Measurements from ENCODE around the gene RBMS3.

DNA sequence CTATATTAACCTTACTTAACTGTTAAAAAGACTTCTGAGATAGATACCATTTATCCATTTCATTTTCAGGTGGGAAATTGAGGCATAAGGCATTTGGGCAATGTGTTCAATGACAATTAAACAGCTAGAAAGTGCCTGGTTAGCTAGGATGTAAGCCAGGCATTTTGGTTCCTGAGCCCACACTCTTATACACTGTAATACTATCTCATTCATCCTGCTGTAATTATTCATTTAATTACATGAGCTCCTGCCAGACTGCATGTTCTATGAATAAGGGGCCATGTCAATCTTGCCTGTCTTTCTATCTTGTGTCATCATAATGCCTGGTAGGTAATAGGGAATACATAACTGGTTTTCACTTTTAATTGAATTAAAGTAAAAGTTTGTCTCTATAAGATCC lies 74.0 kb downstream of the RBMS3 start:
- TF ChIP-seq POLR2AphosphoS5 (IDR thresholded peaks at IDR 0.05) (no peak), POLR2A (IDR thresholded peaks at IDR 0.05) (no peak), EP300 (IDR thresholded peaks at IDR 0.05) (no peak)
- TF ChIP-seq, protein P1, sequence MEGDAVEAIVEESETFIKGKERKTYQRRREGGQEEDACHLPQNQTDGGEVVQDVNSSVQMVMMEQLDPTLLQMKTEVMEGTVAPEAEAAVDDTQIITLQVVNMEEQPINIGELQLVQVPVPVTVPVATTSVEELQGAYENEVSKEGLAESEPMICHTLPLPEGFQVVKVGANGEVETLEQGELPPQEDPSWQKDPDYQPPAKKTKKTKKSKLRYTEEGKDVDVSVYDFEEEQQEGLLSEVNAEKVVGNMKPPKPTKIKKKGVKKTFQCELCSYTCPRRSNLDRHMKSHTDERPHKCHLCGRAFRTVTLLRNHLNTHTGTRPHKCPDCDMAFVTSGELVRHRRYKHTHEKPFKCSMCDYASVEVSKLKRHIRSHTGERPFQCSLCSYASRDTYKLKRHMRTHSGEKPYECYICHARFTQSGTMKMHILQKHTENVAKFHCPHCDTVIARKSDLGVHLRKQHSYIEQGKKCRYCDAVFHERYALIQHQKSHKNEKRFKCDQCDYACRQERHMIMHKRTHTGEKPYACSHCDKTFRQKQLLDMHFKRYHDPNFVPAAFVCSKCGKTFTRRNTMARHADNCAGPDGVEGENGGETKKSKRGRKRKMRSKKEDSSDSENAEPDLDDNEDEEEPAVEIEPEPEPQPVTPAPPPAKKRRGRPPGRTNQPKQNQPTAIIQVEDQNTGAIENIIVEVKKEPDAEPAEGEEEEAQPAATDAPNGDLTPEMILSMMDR (IDR thresholded peaks at IDR 0.05) = no peak

All from upper lobe of left lung (tissue), 4 donors.